Liver (tissue), 9 donors: ENCODE measurements around the gene NSD1. TPM values are rescaled to one million over a fixed set of nuclear protein-coding genes. Genes with fewer than 3 reads are reported as not detected.

Experiments used
- DNase-seq: peaks from one replicate; pipeline ENCODE4 v3.0.0-alpha.2; 2017; ENCODE audit warnings: low spot score
- H3K27ac ChIP-seq, 2 donors: one replicate each; pipeline ENCODE4 v1.7.0; 2013; ENCODE audit warnings: inconsistent platforms in 2 of 2, low read length in 2 of 2, control low read depth in 1 of 2, low read depth in 1 of 2, mild to moderate bottlenecking in 1 of 2
- H3K27me3 ChIP-seq, 4 donors: one replicate each; pipeline versions ENCODE4 v1.6.1 to v1.7.0; 2013; ENCODE audit warnings: low read length in 3 of 4, inconsistent platforms in 1 of 4, mild to moderate bottlenecking in 1 of 4, moderate library complexity in 1 of 4; ENCODE audit not compliant: control insufficient read depth in 4 of 4, insufficient read depth in 4 of 4
- H3K36me3 ChIP-seq, 4 donors: one replicate each; pipeline versions ENCODE4 v1.6.1 to v1.7.0; 2013; ENCODE audit warnings: low read length in 3 of 4, mild to moderate bottlenecking in 3 of 4, low read depth in 1 of 4, moderate library complexity in 1 of 4; ENCODE audit not compliant: control insufficient read depth in 4 of 4, insufficient read depth in 3 of 4
- H3K4me1 ChIP-seq, 4 donors: one replicate each; pipeline versions ENCODE4 v1.6.1 to v1.7.0; 2013; ENCODE audit warnings: low read length in 3 of 4, mild to moderate bottlenecking in 3 of 4, moderate library complexity in 1 of 4; ENCODE audit not compliant: control insufficient read depth in 4 of 4, insufficient read depth in 4 of 4
- H3K4me3 ChIP-seq, 3 donors: one replicate each; pipeline versions ENCODE4 v1.6.1 to v1.7.0; 2013; ENCODE audit warnings: low read length in 3 of 3, control low read depth in 1 of 3, low read depth in 1 of 3, mild to moderate bottlenecking in 1 of 3
- H3K9ac ChIP-seq, 2 donors: one replicate each; pipeline ENCODE4 v1.7.0; 2013; ENCODE audit warnings: low read length in 2 of 2, mild to moderate bottlenecking in 2 of 2, moderate library complexity in 2 of 2, control low read depth in 1 of 2, low read depth in 1 of 2
- H3K9me3 ChIP-seq, 4 donors: one replicate each; pipeline versions ENCODE4 v1.6.1 to v1.7.0; 2013; ENCODE audit warnings: low read length in 3 of 4; ENCODE audit not compliant: control insufficient read depth in 4 of 4
- EGR1 ChIP-seq, 2 donors: IDR thresholded peaks; 2 replicates each; pipeline ENCODE4 v1.6.1; 2016 to 2018; ENCODE audit warnings: antibody characterized with exemption in 2 of 2, low read depth in 2 of 2
- FOXA2 ChIP-seq: IDR thresholded peaks from 2 replicates; pipeline ENCODE4 v1.6.1; 2016; ENCODE audit warnings: antibody characterized with exemption
- GABPA ChIP-seq, 2 donors: IDR thresholded peaks in 1 of 2; conservative IDR thresholded peaks in 1 of 2; 2 replicates each; pipeline ENCODE4 v1.6.1; 2016; ENCODE audit warnings: antibody characterized with exemption in 2 of 2, mild to moderate bottlenecking in 1 of 2, moderate library complexity in 1 of 2
- HNF4A ChIP-seq, 2 donors: conservative IDR thresholded peaks; 2 replicates each; pipeline ENCODE4 v1.6.1; 2016; ENCODE audit warnings: antibody characterized with exemption in 2 of 2, mild to moderate bottlenecking in 2 of 2
- HNF4G ChIP-seq: IDR thresholded peaks from 2 replicates; pipeline ENCODE4 v1.6.1; 2016; ENCODE audit warnings: antibody characterized with exemption
- NR2F2 ChIP-seq: IDR thresholded peaks from 2 replicates; pipeline ENCODE4 v1.6.1; 2016; ENCODE audit warnings: antibody characterized with exemption
- RAD21 ChIP-seq, 2 donors: IDR thresholded peaks; 2 replicates each; pipeline ENCODE4 v1.6.1; 2016; ENCODE audit warnings: antibody characterized with exemption in 2 of 2, mild to moderate bottlenecking in 2 of 2
- RXRA ChIP-seq, 2 donors: IDR thresholded peaks; 2 replicates each; pipeline ENCODE4 v1.6.1; 2017 to 2018; ENCODE audit warnings: antibody characterized with exemption in 2 of 2, mild to moderate bottlenecking in 1 of 2
- SP1 ChIP-seq: IDR thresholded peaks from 2 replicates; pipeline ENCODE4 v1.6.1; 2018; ENCODE audit warnings: antibody characterized with exemption, mild to moderate bottlenecking
- TAF1 ChIP-seq: conservative IDR thresholded peaks from 2 replicates; pipeline ENCODE4 v1.6.1; 2016; ENCODE audit warnings: antibody characterized with exemption, mild to moderate bottlenecking
- YY1 ChIP-seq: IDR thresholded peaks from 2 replicates; pipeline ENCODE4 v1.6.1; 2016; ENCODE audit warnings: antibody characterized with exemption, mild to moderate bottlenecking
- WGBS: extraction: QIAGEN DNeasy Blood & Tissue Kit; methylation state at CpG from one replicate; pipeline ENCODE4 v1.1.7; 2013; 5-methylcytosine and 5-hydroxymethylcytosine counted together
- polyA plus RNA-seq, 2 donors: library from polyadenylated mRNA; stranded (reverse) in 1 of 2; unstranded in 1 of 2; fragments of 200-250 nt in 1 of 2; fragments of >200 nt in 1 of 2; fragmentation: Nextera tagmentation in 1 of 2; extraction: Ambion mirVana in 1 of 2; gene quantifications; one replicate each; pipeline versions ENCODE4 v1.2.1 to v1.2.3, GENCODE V29; 2013 to 2015
- total RNA-seq, 2 donors: library from RNA; depleted of rRNA; stranded (reverse); fragments of >200 nt; gene quantifications; one replicate each; pipeline ENCODE4 v1.2.3, GENCODE V29; 2014
- TF ChIP-seq, protein P1 (sequence below): fragments of 150-350 bp; IDR thresholded peaks from 2 replicates; pipeline ENCODE4 v1.5.1; 2017; ENCODE audit warnings: improper control_type of control experiment, low read depth, low read length; ENCODE audit not compliant: missing input control
- TF ChIP-seq, protein P2 (sequence below): IDR thresholded peaks from 2 replicates; pipeline ENCODE4 v1.6.1; 2016; ENCODE audit warnings: antibody characterized with exemption
- TF ChIP-seq, protein P3 (sequence below): IDR thresholded peaks from 2 replicates; pipeline ENCODE4 v1.6.1; 2016; ENCODE audit warnings: antibody characterized with exemption
- TF ChIP-seq, protein P4 (sequence below): IDR thresholded peaks from 2 replicates; pipeline ENCODE4 v1.6.1; 2016; ENCODE audit warnings: antibody characterized with exemption
- TF ChIP-seq, protein P5 (sequence below): IDR thresholded peaks from 2 replicates; pipeline ENCODE4 v1.6.1; 2016; ENCODE audit warnings: antibody characterized with exemption, mild to moderate bottlenecking
- donor health status: healthy.
- donor health status: healthy.
- donor health status: healthy.
- donor health status: healthy.
- donor health status: healthy.

The NSD1 gene
- total and polyA plus RNA-seq, 4 donors, result 5.3 to 34.1 (median 19.3) TPM

DNA sequence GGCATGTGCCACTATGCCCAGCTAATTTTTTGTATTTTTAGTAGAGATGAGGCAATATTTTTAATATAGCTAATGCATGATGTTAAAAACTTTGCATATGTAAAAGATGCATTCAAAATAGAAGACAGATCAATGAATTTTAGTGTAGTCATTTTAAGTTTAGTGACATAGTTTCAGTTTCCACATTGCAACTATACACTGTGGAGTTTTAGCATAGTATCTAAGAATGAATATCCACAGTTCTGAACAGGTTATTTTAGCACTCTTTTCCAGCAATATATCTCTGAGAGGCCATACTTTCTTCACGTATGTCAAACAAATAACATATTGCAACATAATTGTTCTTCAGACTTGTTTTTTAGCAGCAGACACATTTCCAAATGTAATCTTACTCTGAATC, 130.6 kb downstream of the NSD1 start:
- H3K36me3 ChIP-seq, result peaks cover 6 to 54% (median 42%) of the 10 kb centered on the region in 4 donors

DNA sequence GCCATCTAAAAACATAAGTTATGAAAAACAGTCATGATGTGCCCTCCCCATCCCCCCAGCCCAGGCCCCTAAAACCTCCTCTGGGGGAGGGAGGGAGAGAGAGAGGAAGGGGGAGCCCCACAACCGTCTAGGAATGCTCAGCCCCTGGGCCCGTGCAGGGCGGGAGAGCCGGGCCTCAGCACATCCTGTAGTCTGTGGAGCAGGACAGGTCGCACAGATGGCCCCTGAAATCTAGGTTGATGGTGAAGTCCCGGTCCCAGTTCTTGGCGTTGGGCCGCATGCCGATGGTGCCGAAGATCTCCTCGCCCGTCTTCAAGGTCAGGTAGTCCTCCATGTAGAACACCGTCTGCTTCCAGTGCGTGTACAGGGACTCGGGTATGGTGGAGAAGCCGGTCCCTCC, 131.8 kb downstream of the NSD1 start:
- H3K9ac ChIP-seq, result no peak overlapping the region
- H3K27me3 ChIP-seq, result no peaks in the 10 kb centered on the region
- H3K36me3 ChIP-seq, result peaks cover 1 to 55% (median 45%) of the 10 kb centered on the region in 4 donors
- no peaks in the 10 kb centered on the region for H3K4me1 ChIP-seq
- no peaks in the 10 kb centered on the region for H3K9me3 ChIP-seq
- 97% methylated on average over 16 of the region's 16 CpGs for WGBS
- H3K4me3 ChIP-seq, result no peak overlapping the region
- no peak overlapping the region for H3K27ac ChIP-seq
- no peak for DNase-seq
- TF ChIP-seq RAD21 (IDR thresholded peaks at IDR 0.05), result no peak
- TF ChIP-seq, protein P1, sequence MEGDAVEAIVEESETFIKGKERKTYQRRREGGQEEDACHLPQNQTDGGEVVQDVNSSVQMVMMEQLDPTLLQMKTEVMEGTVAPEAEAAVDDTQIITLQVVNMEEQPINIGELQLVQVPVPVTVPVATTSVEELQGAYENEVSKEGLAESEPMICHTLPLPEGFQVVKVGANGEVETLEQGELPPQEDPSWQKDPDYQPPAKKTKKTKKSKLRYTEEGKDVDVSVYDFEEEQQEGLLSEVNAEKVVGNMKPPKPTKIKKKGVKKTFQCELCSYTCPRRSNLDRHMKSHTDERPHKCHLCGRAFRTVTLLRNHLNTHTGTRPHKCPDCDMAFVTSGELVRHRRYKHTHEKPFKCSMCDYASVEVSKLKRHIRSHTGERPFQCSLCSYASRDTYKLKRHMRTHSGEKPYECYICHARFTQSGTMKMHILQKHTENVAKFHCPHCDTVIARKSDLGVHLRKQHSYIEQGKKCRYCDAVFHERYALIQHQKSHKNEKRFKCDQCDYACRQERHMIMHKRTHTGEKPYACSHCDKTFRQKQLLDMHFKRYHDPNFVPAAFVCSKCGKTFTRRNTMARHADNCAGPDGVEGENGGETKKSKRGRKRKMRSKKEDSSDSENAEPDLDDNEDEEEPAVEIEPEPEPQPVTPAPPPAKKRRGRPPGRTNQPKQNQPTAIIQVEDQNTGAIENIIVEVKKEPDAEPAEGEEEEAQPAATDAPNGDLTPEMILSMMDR, result no peak
- TF ChIP-seq YY1, result no peak
- no peak for TF ChIP-seq FOXA2
- TF ChIP-seq HNF4A (conservative IDR thresholded peaks at IDR 0.05), result no peak
- no peak for TF ChIP-seq EGR1 (IDR thresholded peaks at IDR 0.05; ENCODE audit: low read depth in 2 of 2)
- TF ChIP-seq TAF1, result no peak
- no peak for TF ChIP-seq RXRA (IDR thresholded peaks at IDR 0.05)
- TF ChIP-seq HNF4G, result no peak
- TF ChIP-seq, protein P2, sequence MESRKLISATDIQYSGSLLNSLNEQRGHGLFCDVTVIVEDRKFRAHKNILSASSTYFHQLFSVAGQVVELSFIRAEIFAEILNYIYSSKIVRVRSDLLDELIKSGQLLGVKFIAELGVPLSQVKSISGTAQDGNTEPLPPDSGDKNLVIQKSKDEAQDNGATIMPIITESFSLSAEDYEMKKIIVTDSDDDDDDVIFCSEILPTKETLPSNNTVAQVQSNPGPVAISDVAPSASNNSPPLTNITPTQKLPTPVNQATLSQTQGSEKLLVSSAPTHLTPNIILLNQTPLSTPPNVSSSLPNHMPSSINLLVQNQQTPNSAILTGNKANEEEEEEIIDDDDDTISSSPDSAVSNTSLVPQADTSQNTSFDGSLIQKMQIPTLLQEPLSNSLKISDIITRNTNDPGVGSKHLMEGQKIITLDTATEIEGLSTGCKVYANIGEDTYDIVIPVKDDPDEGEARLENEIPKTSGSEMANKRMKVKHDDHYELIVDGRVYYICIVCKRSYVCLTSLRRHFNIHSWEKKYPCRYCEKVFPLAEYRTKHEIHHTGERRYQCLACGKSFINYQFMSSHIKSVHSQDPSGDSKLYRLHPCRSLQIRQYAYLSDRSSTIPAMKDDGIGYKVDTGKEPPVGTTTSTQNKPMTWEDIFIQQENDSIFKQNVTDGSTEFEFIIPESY, result no peak
- TF ChIP-seq GABPA (IDR thresholded peaks at IDR 0.05 in 1 of 2, conservative IDR thresholded peaks at IDR 0.05 in 1 of 2), result no peak
- TF ChIP-seq SP1, result no peak
- TF ChIP-seq, protein P3, sequence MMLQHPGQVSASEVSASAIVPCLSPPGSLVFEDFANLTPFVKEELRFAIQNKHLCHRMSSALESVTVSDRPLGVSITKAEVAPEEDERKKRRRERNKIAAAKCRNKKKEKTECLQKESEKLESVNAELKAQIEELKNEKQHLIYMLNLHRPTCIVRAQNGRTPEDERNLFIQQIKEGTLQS, result no peak
- TF ChIP-seq, protein P4, sequence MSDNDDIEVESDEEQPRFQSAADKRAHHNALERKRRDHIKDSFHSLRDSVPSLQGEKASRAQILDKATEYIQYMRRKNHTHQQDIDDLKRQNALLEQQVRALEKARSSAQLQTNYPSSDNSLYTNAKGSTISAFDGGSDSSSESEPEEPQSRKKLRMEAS, result no peak
- no peak for TF ChIP-seq NR2F2

More for the DNA sequence above, 130.6 kb downstream of the NSD1 start:
- Histone ChIP-seq H3K4me1 (no peaks in the 10 kb centered on the region), H3K4me3 (no peak overlapping the region), H3K27me3 (no peaks in the 10 kb centered on the region), H3K9ac (no peak overlapping the region), H3K9me3 (no peaks in the 10 kb centered on the region), H3K27ac (no peak overlapping the region)
- TF ChIP-seq HNF4G (no peak), EGR1 (IDR thresholded peaks at IDR 0.05; ENCODE audit: low read depth in 2 of 2) (no peak), RAD21 (IDR thresholded peaks at IDR 0.05) (no peak), NR2F2 (no peak), TAF1 (no peak), RXRA (IDR thresholded peaks at IDR 0.05) (no peak), YY1 (no peak), SP1 (no peak), FOXA2 (no peak)
- TF ChIP-seq, protein P5, sequence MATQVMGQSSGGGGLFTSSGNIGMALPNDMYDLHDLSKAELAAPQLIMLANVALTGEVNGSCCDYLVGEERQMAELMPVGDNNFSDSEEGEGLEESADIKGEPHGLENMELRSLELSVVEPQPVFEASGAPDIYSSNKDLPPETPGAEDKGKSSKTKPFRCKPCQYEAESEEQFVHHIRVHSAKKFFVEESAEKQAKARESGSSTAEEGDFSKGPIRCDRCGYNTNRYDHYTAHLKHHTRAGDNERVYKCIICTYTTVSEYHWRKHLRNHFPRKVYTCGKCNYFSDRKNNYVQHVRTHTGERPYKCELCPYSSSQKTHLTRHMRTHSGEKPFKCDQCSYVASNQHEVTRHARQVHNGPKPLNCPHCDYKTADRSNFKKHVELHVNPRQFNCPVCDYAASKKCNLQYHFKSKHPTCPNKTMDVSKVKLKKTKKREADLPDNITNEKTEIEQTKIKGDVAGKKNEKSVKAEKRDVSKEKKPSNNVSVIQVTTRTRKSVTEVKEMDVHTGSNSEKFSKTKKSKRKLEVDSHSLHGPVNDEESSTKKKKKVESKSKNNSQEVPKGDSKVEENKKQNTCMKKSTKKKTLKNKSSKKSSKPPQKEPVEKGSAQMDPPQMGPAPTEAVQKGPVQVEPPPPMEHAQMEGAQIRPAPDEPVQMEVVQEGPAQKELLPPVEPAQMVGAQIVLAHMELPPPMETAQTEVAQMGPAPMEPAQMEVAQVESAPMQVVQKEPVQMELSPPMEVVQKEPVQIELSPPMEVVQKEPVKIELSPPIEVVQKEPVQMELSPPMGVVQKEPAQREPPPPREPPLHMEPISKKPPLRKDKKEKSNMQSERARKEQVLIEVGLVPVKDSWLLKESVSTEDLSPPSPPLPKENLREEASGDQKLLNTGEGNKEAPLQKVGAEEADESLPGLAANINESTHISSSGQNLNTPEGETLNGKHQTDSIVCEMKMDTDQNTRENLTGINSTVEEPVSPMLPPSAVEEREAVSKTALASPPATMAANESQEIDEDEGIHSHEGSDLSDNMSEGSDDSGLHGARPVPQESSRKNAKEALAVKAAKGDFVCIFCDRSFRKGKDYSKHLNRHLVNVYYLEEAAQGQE, result no peak
- TF ChIP-seq, protein P2, result no peak
- TF ChIP-seq, protein P3, result no peak
- TF ChIP-seq, protein P4, result no peak
- 92% methylated on average over 1 of the region's 1 CpG for WGBS
- DNase-seq, result no peak
